ENCODE data around the gene RETN.

Gene RETN

GRCh38 chr19:7715671-7716070, 46.8 kb downstream of the RETN start:
- no peaks in the 10 kb centered on the region for H3K36me3 ChIP-seq (replicated peaks; ENCODE audit: insufficient read depth, low read length)
- DNase-seq: no peak
- no peak overlapping the region for H2AFZ ChIP-seq (ENCODE audit: low read length)
- no peaks in the 10 kb centered on the region for H3K9me2 ChIP-seq (replicated peaks; ENCODE audit: insufficient read depth, low read length)
- no peaks in the 10 kb centered on the region for H3K9me3 ChIP-seq (replicated peaks; ENCODE audit: insufficient read depth, low read length)
- H4K20me1 ChIP-seq (ENCODE audit: insufficient read depth, low read length): no peaks in the 10 kb centered on the region
- H3K4me1 ChIP-seq (ENCODE audit: low read length): no peaks in the 10 kb centered on the region
- no peak overlapping the region for H3K4me2 ChIP-seq (ENCODE audit: low read depth, low read length)
- no peak overlapping the region for H3K4me3 ChIP-seq (ENCODE audit: low read length)
- no peaks in the 10 kb centered on the region for H3F3A ChIP-seq (ENCODE audit: insufficient read depth, low read length)
- no peak for TF ChIP-seq EZH2 (optimal IDR thresholded peaks at IDR 0.05; ENCODE audit: low read depth, low read length)
- TF ChIP-seq, protein P1, sequence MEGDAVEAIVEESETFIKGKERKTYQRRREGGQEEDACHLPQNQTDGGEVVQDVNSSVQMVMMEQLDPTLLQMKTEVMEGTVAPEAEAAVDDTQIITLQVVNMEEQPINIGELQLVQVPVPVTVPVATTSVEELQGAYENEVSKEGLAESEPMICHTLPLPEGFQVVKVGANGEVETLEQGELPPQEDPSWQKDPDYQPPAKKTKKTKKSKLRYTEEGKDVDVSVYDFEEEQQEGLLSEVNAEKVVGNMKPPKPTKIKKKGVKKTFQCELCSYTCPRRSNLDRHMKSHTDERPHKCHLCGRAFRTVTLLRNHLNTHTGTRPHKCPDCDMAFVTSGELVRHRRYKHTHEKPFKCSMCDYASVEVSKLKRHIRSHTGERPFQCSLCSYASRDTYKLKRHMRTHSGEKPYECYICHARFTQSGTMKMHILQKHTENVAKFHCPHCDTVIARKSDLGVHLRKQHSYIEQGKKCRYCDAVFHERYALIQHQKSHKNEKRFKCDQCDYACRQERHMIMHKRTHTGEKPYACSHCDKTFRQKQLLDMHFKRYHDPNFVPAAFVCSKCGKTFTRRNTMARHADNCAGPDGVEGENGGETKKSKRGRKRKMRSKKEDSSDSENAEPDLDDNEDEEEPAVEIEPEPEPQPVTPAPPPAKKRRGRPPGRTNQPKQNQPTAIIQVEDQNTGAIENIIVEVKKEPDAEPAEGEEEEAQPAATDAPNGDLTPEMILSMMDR (IDR thresholded peaks at IDR 0.05; ENCODE audit: low read length): no peak
- no peak for TF ChIP-seq EZH2phosphoT487 (IDR thresholded peaks at IDR 0.05; ENCODE audit: low read length)
- peaks cover 87% of the 10 kb centered on the region for H3K27me3 ChIP-seq (replicated peaks; ENCODE audit: insufficient read depth, low read length)
- H3K9ac ChIP-seq (ENCODE audit: low read length): no peak overlapping the region
- no peak overlapping the region for H3K27ac ChIP-seq (ENCODE audit: low read length)
- H3K79me2 ChIP-seq (ENCODE audit: low read length): no peaks in the 10 kb centered on the region

DNA sequence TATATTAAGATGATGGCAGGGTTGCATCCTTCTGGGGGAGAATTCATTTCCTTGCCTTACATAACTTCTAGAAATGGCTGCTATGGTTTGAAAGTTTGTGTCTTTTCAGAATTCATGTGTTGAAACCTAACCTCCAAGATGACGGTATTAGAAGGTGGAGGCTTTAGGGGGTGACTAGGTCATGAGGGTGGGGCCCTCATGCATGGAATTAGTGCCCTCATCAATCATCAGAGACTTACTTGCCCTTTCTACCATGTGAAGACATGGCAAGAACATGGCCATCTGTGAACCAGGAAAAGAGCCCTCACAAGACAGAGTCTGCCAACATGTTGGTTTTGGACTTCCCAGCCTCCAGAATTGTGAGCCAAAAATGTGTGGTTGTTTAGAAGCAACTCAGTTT, 47.9 kb downstream of the RETN start:
- Histone ChIP-seq H3K79me2 (ENCODE audit: low read length) (no peaks in the 10 kb centered on the region), H3K27ac (ENCODE audit: low read length) (no peak overlapping the region), H3K9me2 (replicated peaks; ENCODE audit: insufficient read depth, low read length) (no peaks in the 10 kb centered on the region), H4K20me1 (ENCODE audit: insufficient read depth, low read length) (no peaks in the 10 kb centered on the region), H3F3A (ENCODE audit: insufficient read depth, low read length) (no peaks in the 10 kb centered on the region), H3K4me3 (ENCODE audit: low read length) (no peak overlapping the region), H3K9me3 (replicated peaks; ENCODE audit: insufficient read depth, low read length) (no peaks in the 10 kb centered on the region), H3K9ac (ENCODE audit: low read length) (no peak overlapping the region), H3K4me1 (ENCODE audit: low read length) (no peaks in the 10 kb centered on the region), H2AFZ (ENCODE audit: low read length) (no peak overlapping the region), H3K36me3 (replicated peaks; ENCODE audit: insufficient read depth, low read length) (no peaks in the 10 kb centered on the region), H3K4me2 (ENCODE audit: low read depth, low read length) (no peak overlapping the region), H3K27me3 (replicated peaks; ENCODE audit: insufficient read depth, low read length) (peaks cover 86% of the 10 kb centered on the region)
- DNase-seq: no peak
- TF ChIP-seq EZH2 (optimal IDR thresholded peaks at IDR 0.05; ENCODE audit: low read depth, low read length) (no peak), EZH2phosphoT487 (IDR thresholded peaks at IDR 0.05; ENCODE audit: low read length) (no peak)
- TF ChIP-seq, protein P1 (IDR thresholded peaks at IDR 0.05; ENCODE audit: low read length): no peak

DNA sequence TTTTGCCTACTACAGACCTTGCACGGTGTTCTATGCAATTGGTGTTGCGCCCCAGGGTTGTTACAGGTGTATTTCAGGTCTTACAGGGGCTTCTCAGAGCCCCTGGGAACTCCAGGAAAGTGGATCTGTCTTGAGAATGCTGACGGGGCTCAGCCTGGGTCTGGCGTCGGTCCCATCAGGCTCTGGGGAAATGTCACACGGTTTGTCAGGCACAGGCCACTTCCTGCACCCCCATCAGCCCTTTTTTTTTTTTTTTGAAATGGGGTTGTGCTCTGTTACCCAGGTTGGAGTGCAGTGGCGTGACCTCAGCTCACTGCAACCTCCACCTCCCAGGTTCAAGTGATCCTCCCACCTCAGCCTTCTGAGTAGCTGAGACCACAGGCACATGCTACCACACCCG, 49.8 kb downstream of the RETN start:
- H3K27ac ChIP-seq (ENCODE audit: low read length): no peak overlapping the region
- no peaks in the 10 kb centered on the region for H3K36me3 ChIP-seq (replicated peaks; ENCODE audit: insufficient read depth, low read length)
- H3F3A ChIP-seq (ENCODE audit: insufficient read depth, low read length): no peaks in the 10 kb centered on the region
- no peak overlapping the region for H2AFZ ChIP-seq (ENCODE audit: low read length)
- no peak for DNase-seq
- H3K4me2 ChIP-seq (ENCODE audit: low read depth, low read length): no peak overlapping the region
- no peaks in the 10 kb centered on the region for H4K20me1 ChIP-seq (ENCODE audit: insufficient read depth, low read length)
- H3K9me2 ChIP-seq (replicated peaks; ENCODE audit: insufficient read depth, low read length): no peaks in the 10 kb centered on the region
- no peaks in the 10 kb centered on the region for H3K9me3 ChIP-seq (replicated peaks; ENCODE audit: insufficient read depth, low read length)
- no peaks in the 10 kb centered on the region for H3K4me1 ChIP-seq (ENCODE audit: low read length)
- TF ChIP-seq EZH2 (optimal IDR thresholded peaks at IDR 0.05; ENCODE audit: low read depth, low read length): no peak
- TF ChIP-seq, protein P1 (IDR thresholded peaks at IDR 0.05; ENCODE audit: low read length): no peak
- no peak for TF ChIP-seq EZH2phosphoT487 (IDR thresholded peaks at IDR 0.05; ENCODE audit: low read length)
- peaks cover 87% of the 10 kb centered on the region for H3K27me3 ChIP-seq (replicated peaks; ENCODE audit: insufficient read depth, low read length)
- no peak overlapping the region for H3K9ac ChIP-seq (ENCODE audit: low read length)
- H3K4me3 ChIP-seq (ENCODE audit: low read length): no peak overlapping the region
- H3K79me2 ChIP-seq (ENCODE audit: low read length): no peaks in the 10 kb centered on the region

All from MM.1S (cell line).